Thyroid gland (tissue), 4 donors: ENCODE results near the gene LRGUK.

Experiments used
- POLR2A ChIP-seq, 2 donors: fragments of 450-650 bp; IDR thresholded peaks; one replicate each; pipeline ENCODE4 v1.6.1; 2017; ENCODE audit warnings: antibody characterized with exemption in 2 of 2, mild to moderate bottlenecking in 2 of 2, moderate library complexity in 1 of 2
- TF ChIP-seq, protein P1 (sequence below), 6 experiments: fragments of 200-600 bp in 3 of 6; fragments of 450-650 bp in 3 of 6; sonication (generic) in 3 of 6; IDR thresholded peaks; one replicate each; pipeline ENCODE4 v1.5.1; 2016 to 2019; ENCODE audit warnings: antibody characterized with exemption in 6 of 6, mild to moderate bottlenecking in 2 of 6, inconsistent platforms in 1 of 6, moderate library complexity in 1 of 6

DNA sequence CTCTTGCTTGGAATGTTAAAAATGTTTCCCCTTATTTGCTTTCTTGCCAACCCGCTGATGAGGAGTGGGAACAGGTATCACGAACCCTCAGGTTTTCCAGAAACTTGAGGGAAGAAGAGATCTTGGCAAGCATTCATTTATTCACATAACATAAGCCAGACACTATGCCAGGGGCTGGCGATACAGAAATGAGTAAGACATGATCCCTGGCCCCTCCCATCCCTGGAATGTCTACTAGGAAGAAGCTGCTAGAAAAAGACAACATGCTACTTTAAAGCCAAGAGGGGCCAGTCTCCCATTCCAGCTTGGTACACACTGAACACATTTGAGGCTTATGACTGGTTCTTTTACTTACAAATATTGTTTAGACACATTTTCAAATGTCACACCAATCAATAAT, 163.1 kb downstream of the LRGUK start:
- TF ChIP-seq, protein P1, sequence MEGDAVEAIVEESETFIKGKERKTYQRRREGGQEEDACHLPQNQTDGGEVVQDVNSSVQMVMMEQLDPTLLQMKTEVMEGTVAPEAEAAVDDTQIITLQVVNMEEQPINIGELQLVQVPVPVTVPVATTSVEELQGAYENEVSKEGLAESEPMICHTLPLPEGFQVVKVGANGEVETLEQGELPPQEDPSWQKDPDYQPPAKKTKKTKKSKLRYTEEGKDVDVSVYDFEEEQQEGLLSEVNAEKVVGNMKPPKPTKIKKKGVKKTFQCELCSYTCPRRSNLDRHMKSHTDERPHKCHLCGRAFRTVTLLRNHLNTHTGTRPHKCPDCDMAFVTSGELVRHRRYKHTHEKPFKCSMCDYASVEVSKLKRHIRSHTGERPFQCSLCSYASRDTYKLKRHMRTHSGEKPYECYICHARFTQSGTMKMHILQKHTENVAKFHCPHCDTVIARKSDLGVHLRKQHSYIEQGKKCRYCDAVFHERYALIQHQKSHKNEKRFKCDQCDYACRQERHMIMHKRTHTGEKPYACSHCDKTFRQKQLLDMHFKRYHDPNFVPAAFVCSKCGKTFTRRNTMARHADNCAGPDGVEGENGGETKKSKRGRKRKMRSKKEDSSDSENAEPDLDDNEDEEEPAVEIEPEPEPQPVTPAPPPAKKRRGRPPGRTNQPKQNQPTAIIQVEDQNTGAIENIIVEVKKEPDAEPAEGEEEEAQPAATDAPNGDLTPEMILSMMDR (IDR thresholded peaks at IDR 0.05), result no peak
- no peak for TF ChIP-seq POLR2A (IDR thresholded peaks at IDR 0.05)
